ENCODE measurements around the gene ATP6AP2. TPM values are rescaled to one million over a fixed set of nuclear protein-coding genes. Genes with fewer than 3 reads are reported as not detected.
"Not testable (repeated sequence)": the region's sequence is repeated elsewhere in the genome, so short reads cannot be mapped to it uniquely, and the experiment has no call there.

The ATP6AP2 gene
- polyA plus RNA-seq, 1 of the 3 experiments (the other 2 are of a cell fraction): 160 TPM

DNA sequence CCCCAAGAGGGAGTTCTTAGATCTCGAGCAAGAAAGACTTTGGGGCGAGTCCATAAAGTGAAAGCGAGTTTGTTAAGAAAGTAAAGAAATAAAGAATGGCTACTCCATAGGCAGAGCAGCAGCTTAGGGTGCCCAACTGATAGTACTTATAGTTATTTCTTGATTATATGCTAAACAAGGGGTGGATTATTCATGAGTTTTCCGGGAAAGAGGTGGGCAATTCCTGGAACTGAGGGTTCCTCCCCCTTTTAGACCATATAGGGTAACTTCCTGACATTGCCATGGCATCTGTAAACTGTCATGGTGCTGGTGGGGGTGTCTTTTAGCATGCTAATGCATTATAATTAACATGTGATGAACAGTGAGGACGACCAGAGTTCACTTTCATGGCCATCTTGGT, 9.6 kb upstream of the ATP6AP2 start:
- H3K4me1 ChIP-seq (ENCODE audit: control insufficient read depth in 1 of 2, insufficient read depth in 2 of 2, low read depth in 1 of 2, low read length in 1 of 2); H3K36me3 ChIP-seq (replicated peaks in 1 of 2; ENCODE audit: control insufficient read depth in 1 of 2, insufficient read depth in 2 of 2, low read length in 1 of 2); H4K20me1 ChIP-seq (ENCODE audit: insufficient read depth); H3K27ac ChIP-seq (ENCODE audit: low read depth in 2 of 2, low read length in 1 of 2); H3K9me2 ChIP-seq; H3K9me3 ChIP-seq; H3K4me3 ChIP-seq (ENCODE audit: low read depth in 2 of 2, low read length in 1 of 2); H3K79me2 ChIP-seq (ENCODE audit: insufficient read depth); H3K4me2 ChIP-seq; H3F3A ChIP-seq (replicated peaks; ENCODE audit: insufficient read depth); DNase-seq; H3K9ac ChIP-seq; POLR2A ChIA-PET; H2AFZ ChIP-seq (ENCODE audit: low read depth): not testable (repeated sequence)
- CTCF ChIA-PET: interaction anchor here (1.9 kb wide), 1 partner anchor 9 kb away, joined by 5 read pairs; the partner anchor contains the start of gene ATP6AP2
- 43% methylated on average over 4 of the region's 5 CpGs for WGBS (ENCODE audit: low lambda C conversion rate)
- H3K27me3 ChIP-seq (ENCODE audit: insufficient read depth): peaks cover 19% of the 10 kb centered on the region

DNA sequence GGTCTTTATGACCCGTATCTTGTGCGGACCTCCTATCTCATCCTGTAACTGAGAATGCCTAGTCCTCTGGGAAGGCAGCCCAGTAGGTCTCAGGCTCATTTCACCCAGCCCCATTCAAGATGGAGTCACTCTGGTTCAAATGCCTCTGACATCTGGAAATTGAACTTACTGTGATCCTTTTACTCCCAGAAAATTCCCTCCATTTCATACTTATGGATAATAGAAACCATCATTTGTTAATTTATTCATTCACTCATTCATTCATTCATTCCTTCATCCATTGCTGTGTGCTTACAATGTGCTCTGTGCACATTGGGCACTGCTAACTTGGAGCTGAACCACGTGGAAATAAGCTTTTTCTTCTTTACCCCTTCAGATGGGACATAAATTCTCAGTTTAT, 9.2 kb upstream of the ATP6AP2 start:
- ChIA-PET CTCF (no interaction called here), POLR2A (no interaction called here)
- no peaks in the 10 kb centered on the region for H4K20me1 ChIP-seq (ENCODE audit: insufficient read depth)
- H3K9me3 ChIP-seq: no peaks in the 10 kb centered on the region
- no peaks in the 10 kb centered on the region for H3K9me2 ChIP-seq
- DNase-seq: no peak
- peaks cover 18% of the 10 kb centered on the region for H3K27me3 ChIP-seq (ENCODE audit: insufficient read depth)
- no peaks in the 10 kb centered on the region for H3K4me1 ChIP-seq (ENCODE audit: control insufficient read depth in 1 of 2, insufficient read depth in 2 of 2, low read depth in 1 of 2, low read length in 1 of 2)
- H3K4me3 ChIP-seq (ENCODE audit: low read depth in 2 of 2, low read length in 1 of 2): no peak overlapping the region
- no peak overlapping the region for H3K9ac ChIP-seq
- no peaks in the 10 kb centered on the region for H3F3A ChIP-seq (replicated peaks; ENCODE audit: insufficient read depth)
- TF ChIP-seq GABPA (IDR thresholded peaks at IDR 0.05; ENCODE audit: low read depth): no peak
- TF ChIP-seq TEAD4 (IDR thresholded peaks at IDR 0.05; ENCODE audit: borderline replicate concordance, insufficient read depth): no peak
- no peak for TF ChIP-seq JUND (IDR thresholded peaks at IDR 0.05)
- H3K4me2 ChIP-seq: no peak overlapping the region
- H3K36me3 ChIP-seq (replicated peaks in 1 of 2; ENCODE audit: control insufficient read depth in 1 of 2, insufficient read depth in 2 of 2, low read length in 1 of 2): no peaks in the 10 kb centered on the region
- no peak overlapping the region for H3K27ac ChIP-seq (ENCODE audit: low read depth in 2 of 2, low read length in 1 of 2)
- no peaks in the 10 kb centered on the region for H3K79me2 ChIP-seq (ENCODE audit: insufficient read depth)
- H2AFZ ChIP-seq (ENCODE audit: low read depth): no peak overlapping the region
- 21% methylated on average over 3 of the region's 3 CpGs for WGBS (ENCODE audit: low lambda C conversion rate)

DNA sequence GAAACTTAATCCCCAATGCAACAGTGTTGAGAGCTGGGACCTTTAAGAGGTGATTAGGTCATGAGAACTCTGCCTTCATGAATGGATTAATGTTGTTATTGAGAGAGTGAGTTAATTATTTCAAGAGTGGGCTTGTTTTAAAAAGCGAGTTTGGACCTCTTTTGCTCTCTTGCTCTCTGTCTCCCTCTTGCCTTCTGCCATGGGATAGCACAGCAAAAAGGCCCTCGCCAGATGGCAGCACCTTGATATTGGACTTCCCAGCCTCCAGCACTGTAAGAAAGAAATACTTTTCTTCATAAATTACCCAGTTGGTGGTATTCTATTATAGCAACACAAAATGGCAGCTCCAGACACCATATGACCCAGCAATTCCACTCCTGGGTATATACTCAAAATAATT, 7.0 kb upstream of the ATP6AP2 start:
- Histone ChIP-seq H3F3A (replicated peaks; ENCODE audit: insufficient read depth) (no peaks in the 10 kb centered on the region), H3K9ac (no peak overlapping the region), H3K79me2 (ENCODE audit: insufficient read depth) (no peaks in the 10 kb centered on the region), H3K27me3 (ENCODE audit: insufficient read depth) (peaks cover 23% of the 10 kb centered on the region), H4K20me1 (ENCODE audit: insufficient read depth) (no peaks in the 10 kb centered on the region), H3K9me2 (no peaks in the 10 kb centered on the region), H3K27ac (ENCODE audit: low read depth in 2 of 2, low read length in 1 of 2) (no peak overlapping the region), H3K4me1 (ENCODE audit: control insufficient read depth in 1 of 2, insufficient read depth in 2 of 2, low read depth in 1 of 2, low read length in 1 of 2) (no peaks in the 10 kb centered on the region), H3K4me2 (no peak overlapping the region), H3K9me3 (no peaks in the 10 kb centered on the region), H3K4me3 (ENCODE audit: low read depth in 2 of 2, low read length in 1 of 2) (no peak overlapping the region), H2AFZ (ENCODE audit: low read depth) (no peak overlapping the region), H3K36me3 (replicated peaks in 1 of 2; ENCODE audit: control insufficient read depth in 1 of 2, insufficient read depth in 2 of 2, low read length in 1 of 2) (no peaks in the 10 kb centered on the region)
- POLR2A ChIA-PET: no interaction called here
- TF ChIP-seq, protein P1, sequence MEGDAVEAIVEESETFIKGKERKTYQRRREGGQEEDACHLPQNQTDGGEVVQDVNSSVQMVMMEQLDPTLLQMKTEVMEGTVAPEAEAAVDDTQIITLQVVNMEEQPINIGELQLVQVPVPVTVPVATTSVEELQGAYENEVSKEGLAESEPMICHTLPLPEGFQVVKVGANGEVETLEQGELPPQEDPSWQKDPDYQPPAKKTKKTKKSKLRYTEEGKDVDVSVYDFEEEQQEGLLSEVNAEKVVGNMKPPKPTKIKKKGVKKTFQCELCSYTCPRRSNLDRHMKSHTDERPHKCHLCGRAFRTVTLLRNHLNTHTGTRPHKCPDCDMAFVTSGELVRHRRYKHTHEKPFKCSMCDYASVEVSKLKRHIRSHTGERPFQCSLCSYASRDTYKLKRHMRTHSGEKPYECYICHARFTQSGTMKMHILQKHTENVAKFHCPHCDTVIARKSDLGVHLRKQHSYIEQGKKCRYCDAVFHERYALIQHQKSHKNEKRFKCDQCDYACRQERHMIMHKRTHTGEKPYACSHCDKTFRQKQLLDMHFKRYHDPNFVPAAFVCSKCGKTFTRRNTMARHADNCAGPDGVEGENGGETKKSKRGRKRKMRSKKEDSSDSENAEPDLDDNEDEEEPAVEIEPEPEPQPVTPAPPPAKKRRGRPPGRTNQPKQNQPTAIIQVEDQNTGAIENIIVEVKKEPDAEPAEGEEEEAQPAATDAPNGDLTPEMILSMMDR (IDR thresholded peaks at IDR 0.05): peak; percentile 68
- TF ChIP-seq GABPA (IDR thresholded peaks at IDR 0.05; ENCODE audit: low read depth) (no peak), RXRA (IDR thresholded peaks at IDR 0.05; ENCODE audit: borderline replicate concordance, low read depth) (no peak), JUND (IDR thresholded peaks at IDR 0.05) (no peak), SMC3 (IDR thresholded peaks at IDR 0.05; ENCODE audit: low read depth, low read length) (no peak), RAD21 (IDR thresholded peaks at IDR 0.05; ENCODE audit: low read length) (peak; percentile 26; the same call in 1 of the 2 replicates), TEAD4 (IDR thresholded peaks at IDR 0.05; ENCODE audit: borderline replicate concordance, insufficient read depth) (no peak), CHD2 (IDR thresholded peaks at IDR 0.05; ENCODE audit: low read length, partially characterized antibody) (no peak)
- TF ChIP-seq, protein P2, sequence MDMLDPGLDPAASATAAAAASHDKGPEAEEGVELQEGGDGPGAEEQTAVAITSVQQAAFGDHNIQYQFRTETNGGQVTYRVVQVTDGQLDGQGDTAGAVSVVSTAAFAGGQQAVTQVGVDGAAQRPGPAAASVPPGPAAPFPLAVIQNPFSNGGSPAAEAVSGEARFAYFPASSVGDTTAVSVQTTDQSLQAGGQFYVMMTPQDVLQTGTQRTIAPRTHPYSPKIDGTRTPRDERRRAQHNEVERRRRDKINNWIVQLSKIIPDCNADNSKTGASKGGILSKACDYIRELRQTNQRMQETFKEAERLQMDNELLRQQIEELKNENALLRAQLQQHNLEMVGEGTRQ (IDR thresholded peaks at IDR 0.05; ENCODE audit: borderline replicate concordance, low read depth, low read length): no peak
- CTCF ChIA-PET: interaction anchor here (1.3 kb wide), 1 partner anchor 80 kb away, joined by 3 read pairs; no protein-coding TSS in a partner anchor
- WGBS (ENCODE audit: low lambda C conversion rate): 29% methylated on average over 2 of the region's 2 CpGs
- no peak for DNase-seq
